ENCODE results near the gene DVL3. TPM values are rescaled to one million over a fixed set of nuclear protein-coding genes. Genes with fewer than 3 reads are reported as not detected.

DVL3 gene
- total RNA-seq, 1 donor from 2014 or later = 39.0 TPM

Other genes starting within 250 kb of the DVL3 start
- 67.5 TPM for gene ABCC5, start 137.5 kb upstream of the DVL3 start, total RNA-seq
- gene HTR3D, start 123.6 kb upstream of the DVL3 start, total RNA-seq = not detected
- gene HTR3C, start 102.3 kb upstream of the DVL3 start, total RNA-seq = not detected
- not detected for gene HTR3E, start 58.3 kb upstream of the DVL3 start, total RNA-seq
- 30.2 TPM for gene EIF2B5, start 20.0 kb upstream of the DVL3 start, total RNA-seq
- 223 TPM for gene AP2M1, start 19.5 kb downstream of the DVL3 start, total RNA-seq
- 94.0 TPM for gene ABCF3, start 30.8 kb downstream of the DVL3 start, total RNA-seq
- gene VWA5B2, start 74.2 kb downstream of the DVL3 start, total RNA-seq = 0.98 TPM
- 58.2 TPM for gene ALG3, start 93.6 kb downstream of the DVL3 start, total RNA-seq
- gene EEF1AKMT4, start 94.3 kb downstream of the DVL3 start, total RNA-seq = 5.6 TPM
- gene CAMK2N2, start 106.2 kb downstream of the DVL3 start, total RNA-seq = not detected
- 1.7 TPM for gene ECE2, start 120.6 kb downstream of the DVL3 start, total RNA-seq
- gene PSMD2, start 143.9 kb downstream of the DVL3 start, total RNA-seq = 108 TPM
- 207 TPM for gene EIF4G1, start 159.2 kb downstream of the DVL3 start, total RNA-seq
- gene FAM131A, start 182.2 kb downstream of the DVL3 start, total RNA-seq = 28.5 TPM
- gene CLCN2, start 206.2 kb downstream of the DVL3 start, total RNA-seq = 8.1 TPM
- 64.3 TPM for gene POLR2H, start 206.3 kb downstream of the DVL3 start, total RNA-seq
- 0.74 TPM for gene THPO, start 222.8 kb downstream of the DVL3 start, total RNA-seq
- gene CHRD, start 224.7 kb downstream of the DVL3 start, total RNA-seq = 32.7 TPM